ENCODE measurements around the gene TOMM20.

DNA sequence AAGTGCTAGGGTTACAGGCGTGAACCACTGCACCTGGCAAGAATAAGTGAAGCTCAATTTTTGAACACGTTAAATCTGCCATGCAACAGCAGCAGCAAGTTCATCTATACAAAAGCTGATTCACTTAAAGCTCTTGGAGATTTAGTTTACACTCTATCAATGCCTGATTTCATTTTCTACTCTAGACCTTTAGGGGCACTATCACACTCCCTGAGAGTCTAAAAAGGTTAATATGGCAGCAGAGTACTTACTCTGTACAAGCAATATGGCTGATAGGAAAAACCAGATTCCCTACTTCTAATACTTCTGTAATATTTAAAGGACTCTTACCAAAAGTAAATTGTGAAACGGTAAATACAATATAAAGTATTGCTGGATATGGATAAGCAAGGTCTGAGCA, 27.6 kb upstream of the TOMM20 start:
- TF ChIP-seq, protein P1, sequence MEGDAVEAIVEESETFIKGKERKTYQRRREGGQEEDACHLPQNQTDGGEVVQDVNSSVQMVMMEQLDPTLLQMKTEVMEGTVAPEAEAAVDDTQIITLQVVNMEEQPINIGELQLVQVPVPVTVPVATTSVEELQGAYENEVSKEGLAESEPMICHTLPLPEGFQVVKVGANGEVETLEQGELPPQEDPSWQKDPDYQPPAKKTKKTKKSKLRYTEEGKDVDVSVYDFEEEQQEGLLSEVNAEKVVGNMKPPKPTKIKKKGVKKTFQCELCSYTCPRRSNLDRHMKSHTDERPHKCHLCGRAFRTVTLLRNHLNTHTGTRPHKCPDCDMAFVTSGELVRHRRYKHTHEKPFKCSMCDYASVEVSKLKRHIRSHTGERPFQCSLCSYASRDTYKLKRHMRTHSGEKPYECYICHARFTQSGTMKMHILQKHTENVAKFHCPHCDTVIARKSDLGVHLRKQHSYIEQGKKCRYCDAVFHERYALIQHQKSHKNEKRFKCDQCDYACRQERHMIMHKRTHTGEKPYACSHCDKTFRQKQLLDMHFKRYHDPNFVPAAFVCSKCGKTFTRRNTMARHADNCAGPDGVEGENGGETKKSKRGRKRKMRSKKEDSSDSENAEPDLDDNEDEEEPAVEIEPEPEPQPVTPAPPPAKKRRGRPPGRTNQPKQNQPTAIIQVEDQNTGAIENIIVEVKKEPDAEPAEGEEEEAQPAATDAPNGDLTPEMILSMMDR (IDR thresholded peaks at IDR 0.05; ENCODE audit: low read depth, low read length), result no peak
- TF ChIP-seq EZH2phosphoT487 (IDR thresholded peaks at IDR 0.05; ENCODE audit: low read depth), result no peak

All from OCI-LY3 (cell line).